Stimulated activated CD4-positive, alpha-beta T cell treated with anti-CD3 and anti-CD28 coated beads, Interleukin-12 subunit alpha, Interleukin-12 subunit beta, amount 100 ng/mL, for 4 hours (primary cell): ENCODE measurements around the gene LRRC15.

Experiments
- DNase-seq: peaks from one replicate; pipeline ENCODE4 v3.0.0-alpha.2; 2020

The LRRC15 gene

GRCh38 chr3:194369522-194370279, at the start of gene LRRC15:
TSS of gene LRRC15 (minus strand) at chr3:194369743. CDS start at chr3:194361043, 8,700 bp downstream.
- DNase-seq: no peak

DNA sequence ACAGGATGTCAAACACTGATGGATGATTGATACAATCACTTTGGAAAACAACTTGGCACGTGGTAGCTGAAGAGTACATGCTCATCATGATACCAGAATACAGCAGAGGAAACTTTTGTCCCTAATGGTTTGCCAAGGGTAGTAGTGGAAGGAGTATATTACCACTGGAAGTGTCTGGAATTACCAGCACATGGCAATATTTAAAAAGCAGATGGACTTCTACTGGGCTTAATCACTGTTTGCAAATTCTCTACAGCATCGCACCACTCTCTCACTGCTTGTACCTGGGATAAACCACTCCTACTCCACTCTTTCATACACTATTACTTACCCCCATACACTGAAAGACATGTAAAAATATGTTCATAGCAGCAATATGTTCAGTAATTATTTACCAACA, 49.1 kb upstream of the LRRC15 start:
- DNase-seq: no peak

DNA sequence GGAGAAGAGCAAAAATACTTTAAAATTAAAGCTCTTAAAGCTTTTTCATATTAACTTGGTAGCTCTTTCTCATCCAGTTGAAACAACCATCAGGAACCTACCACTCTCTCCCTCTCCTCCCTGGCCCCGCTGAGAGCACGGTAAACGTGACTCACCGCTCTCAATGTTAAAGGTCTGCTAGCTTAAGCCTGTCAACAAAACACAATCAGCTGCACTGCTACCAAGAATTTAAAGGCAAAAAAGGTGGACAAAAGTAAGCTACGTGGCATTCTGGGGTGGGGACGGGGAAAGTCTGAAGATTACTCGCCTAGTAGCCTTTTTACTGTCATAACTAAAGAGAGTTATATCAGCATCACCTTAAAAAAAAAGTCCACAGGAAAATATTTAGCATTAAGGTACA, 37.9 kb upstream of the LRRC15 start:
- no peak for DNase-seq

GRCh38 chr3:194405766-194406165, 36.2 kb upstream of the LRRC15 start:
- no peak for DNase-seq

- DNase-seq: no peak
Observed at GRCh38 chr3:194404365-194405140, 35.0 kb upstream of the LRRC15 start.

- no peak for DNase-seq
Observed at GRCh38 chr3:194401868-194402329, 32.4 kb upstream of the LRRC15 start.

GRCh38 chr3:194401346-194401745, 31.8 kb upstream of the LRRC15 start:
- DNase-seq: no peak

DNA sequence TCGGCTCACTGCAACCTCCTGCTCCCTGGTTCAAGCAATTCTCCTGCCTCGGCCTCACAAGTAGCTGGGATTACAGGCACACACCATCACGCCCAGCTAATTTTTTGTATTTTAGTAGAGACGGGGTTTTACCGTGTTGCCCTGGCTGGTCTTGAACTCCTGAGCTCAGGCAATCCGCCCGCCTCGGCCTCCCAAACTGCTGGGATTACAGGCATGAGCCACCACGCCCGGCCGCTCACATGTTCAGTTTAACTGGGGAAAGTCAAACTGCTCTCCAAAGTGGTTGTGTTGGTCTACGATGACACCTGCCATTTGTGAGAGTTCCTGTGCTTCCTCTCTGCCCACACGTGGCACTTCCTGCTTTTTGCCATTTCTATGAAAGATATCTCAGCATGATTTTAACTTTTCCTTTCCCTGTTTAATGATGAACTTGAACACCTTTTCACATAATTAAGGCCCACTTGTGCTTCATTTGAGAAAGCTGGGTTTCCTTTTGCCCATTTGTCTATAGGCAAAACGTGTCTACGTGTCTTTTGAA, 30.4 kb upstream of the LRRC15 start:
- no peak for DNase-seq

GRCh38 chr3:194399166-194399565, 29.6 kb upstream of the LRRC15 start, which contains the start of gene GP5:
TSS of gene GP5 (minus strand) at chr3:194399266. CDS start at chr3:194398282, 984 bp downstream.
- no peak for DNase-seq

DNA sequence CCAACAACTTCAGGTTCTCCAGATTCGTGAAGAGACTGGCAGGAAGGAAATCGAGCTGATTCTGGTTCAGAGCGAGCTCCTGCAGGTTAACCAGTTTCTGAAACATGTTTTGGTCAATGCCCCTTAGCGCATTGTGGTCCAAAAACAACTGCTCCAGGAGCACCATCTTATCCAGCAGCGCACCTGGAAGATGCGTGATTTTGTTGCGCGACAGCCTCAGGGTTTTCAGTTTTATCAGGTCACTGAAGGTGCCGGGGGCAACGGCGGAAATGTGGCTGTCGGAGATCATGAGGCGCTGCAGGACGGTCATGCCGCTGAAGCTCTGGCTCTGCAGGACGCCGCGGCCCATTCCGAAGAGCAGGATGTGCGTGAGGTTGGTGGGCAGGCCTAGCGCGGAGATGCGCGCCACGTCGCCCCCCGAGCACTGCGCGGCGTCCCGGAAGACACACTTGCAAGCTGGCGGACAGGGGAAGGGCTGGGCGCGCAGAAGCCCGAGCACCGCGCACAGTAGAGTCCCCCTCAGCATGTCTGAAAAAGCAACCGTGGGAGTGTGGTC, 28.3 kb upstream of the LRRC15 start:
- peak; percentile 25 for DNase-seq

GRCh38 chr3:194396859-194397756, 27.6 kb upstream of the LRRC15 start:
- DNase-seq: peak; percentile 23

- no peak for DNase-seq
Observed at GRCh38 chr3:194396539-194396858, 27.0 kb upstream of the LRRC15 start.

DNA sequence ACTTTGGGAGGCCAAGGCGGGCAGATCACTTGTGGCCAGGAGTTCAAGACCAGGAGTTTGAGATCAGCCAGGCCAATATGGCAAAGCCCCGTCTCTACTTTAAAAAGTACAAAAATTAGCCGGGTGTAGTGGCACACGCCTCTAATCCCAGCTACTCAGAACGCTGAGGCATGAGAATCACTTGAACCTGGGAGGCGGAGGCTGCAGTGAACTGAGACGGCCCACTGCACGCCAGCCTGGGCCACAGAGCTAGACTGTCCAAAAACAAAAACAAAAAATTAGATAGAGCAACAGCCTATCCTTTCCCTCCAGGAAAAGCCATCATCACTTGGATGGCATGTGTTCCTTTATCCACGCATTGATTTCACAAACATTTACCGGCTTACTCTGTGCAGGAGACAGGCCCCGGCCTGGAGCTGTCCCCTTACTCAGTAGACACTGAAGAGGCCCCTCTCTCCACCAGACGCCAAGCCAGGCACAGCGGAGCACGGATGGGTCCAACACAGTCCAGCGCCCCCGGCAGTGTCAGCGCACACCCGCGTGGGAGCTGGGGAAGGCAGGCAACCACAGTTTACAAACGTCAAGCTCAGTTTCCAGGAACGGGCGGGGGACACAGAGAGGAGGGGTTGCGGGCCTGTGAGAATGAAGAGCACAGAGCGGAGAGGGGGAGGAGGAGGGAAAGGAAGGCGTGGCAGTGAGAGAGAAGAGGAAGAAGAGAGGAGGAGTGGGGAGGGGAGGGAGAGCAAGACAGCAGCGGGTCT, 26.4 kb upstream of the LRRC15 start:
- peak; percentile 40 for DNase-seq

DNA sequence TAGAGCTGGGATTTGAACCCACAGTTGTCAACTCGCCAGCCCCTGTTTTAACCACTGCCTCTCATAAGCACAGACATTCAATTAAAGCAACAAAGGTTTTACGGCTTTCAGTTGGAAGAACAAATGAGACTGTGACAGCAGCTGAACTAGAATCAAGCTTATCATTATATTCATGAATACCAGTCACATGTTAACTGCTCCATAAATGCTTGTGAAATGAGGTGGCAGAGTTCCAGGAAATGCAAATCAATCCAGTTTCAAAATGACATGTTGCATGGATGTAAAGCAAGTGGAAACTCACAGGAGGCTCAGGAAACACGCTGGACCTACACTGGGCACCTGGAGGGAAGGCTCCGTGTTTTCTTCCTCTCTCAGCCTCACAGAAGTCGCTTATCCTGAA, 25.7 kb upstream of the LRRC15 start:
- DNase-seq: no peak

DNA sequence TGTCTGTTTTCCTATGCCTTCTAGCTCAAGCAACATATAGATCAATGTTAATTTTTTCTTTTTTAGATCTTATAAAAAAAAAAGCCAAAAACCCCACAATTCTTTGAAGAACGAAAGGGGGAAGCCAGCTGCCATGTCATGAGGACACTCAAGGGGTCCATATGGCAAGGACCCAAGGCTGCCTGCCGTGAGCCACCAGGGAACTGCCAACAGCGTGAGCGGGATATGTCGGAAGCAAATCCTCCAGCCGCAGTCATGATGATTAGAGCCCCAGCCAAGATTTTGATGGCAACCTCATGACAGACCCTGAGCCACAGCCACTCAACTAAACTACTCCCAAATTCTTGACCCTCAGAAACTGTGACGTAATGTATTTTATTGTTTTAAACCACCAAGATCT, 23.0 kb upstream of the LRRC15 start:
- DNase-seq: no peak

GRCh38 chr3:194390835-194391234, 21.3 kb upstream of the LRRC15 start:
- no peak for DNase-seq

- no peak for DNase-seq
Observed at GRCh38 chr3:194389269-194389668, 19.7 kb upstream of the LRRC15 start.

GRCh38 chr3:194387926-194388418, 18.4 kb upstream of the LRRC15 start:
- DNase-seq: no peak

DNA sequence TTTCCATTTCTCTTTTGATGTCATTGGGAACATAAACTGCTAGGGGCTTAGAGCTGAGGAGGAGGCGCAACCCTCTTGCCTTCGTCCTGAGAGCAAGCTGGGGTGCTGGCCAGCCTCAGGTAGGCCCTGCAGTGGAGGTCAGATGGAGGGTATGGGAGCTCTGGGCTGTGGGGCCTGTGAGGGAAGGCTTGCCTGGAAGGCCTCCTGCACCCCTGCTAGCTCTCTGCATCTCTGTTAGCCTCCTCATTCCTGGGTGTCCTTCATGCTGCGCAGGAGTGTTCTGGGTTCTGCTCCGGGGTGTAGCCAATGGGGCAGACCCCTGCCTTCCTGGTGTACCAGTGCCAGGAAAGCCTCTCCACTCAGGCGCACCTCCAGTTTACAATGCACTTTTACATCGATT, 17.7 kb upstream of the LRRC15 start:
- DNase-seq: no peak

- no peak for DNase-seq
Observed at GRCh38 chr3:194386648-194387047, 17.1 kb upstream of the LRRC15 start.

- no peak for DNase-seq
Observed at GRCh38 chr3:194386066-194386465, 16.5 kb upstream of the LRRC15 start.

- DNase-seq: no peak
Observed at GRCh38 chr3:194384569-194385001, 15.0 kb upstream of the LRRC15 start.
